Central memory CD4-positive, alpha-beta T cell (primary cell): ENCODE results near the gene ADRB1.

Source experiments
- DNase-seq: peaks from one replicate; pipeline ENCODE4 v3.0.0; 2022

ADRB1 gene

DNA sequence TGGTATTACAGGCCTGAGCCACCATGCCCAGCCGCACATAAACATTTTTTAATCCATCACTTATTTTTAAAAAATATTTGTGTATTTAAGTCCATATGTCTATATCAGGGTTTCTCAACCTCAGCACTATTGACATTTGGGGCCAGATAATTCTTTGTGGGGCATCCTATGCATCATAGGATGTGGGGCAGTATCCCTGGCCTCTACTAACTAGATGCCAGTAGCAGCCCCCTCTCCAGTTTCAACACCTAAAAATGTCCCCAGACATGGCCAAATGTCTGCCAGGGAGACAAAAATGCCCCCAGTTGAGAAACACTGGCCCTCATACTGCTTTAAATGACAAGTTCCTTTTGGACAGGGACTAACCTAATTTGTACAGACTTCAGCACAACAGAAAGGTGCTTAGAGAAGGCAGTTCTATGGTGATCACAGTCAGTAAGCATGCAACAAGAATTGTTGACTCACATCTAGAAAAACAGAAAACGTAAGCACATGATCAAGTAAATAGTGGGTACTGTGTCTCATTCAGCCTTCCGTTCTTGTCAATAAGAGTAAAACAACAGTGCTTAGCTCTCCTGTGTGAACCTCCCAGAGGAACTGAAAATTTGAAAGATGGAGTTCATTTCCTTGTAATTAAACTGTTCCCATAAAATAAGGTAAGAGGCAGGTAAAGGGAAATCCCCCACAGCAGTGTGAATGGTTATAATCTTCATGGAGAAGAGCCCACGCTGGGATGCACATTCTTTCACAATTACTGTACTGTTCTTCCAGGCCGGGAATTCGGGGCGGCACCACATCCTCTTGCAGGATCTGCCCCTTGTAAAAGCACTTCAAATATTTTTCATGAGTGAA is 17.3 kb upstream of the ADRB1 start:
- DNase-seq, result no peak

DNA sequence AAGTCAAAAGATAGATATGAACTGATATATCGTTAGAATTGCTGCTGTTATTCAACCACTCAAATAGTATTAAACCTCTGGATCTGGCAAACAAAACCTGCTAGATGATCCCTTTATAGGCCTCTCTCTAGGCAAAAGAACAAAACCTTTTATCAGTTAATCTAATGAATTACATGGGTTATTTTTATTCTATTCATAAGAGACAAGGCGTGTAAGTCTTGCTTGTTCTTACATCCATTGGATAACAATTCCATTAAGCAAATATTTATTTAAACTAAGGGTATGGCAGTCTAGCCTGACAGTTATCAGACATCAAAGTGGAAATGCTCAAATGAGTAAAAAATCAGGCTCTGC is 16.6 kb upstream of the ADRB1 start:
- no peak for DNase-seq

DNA sequence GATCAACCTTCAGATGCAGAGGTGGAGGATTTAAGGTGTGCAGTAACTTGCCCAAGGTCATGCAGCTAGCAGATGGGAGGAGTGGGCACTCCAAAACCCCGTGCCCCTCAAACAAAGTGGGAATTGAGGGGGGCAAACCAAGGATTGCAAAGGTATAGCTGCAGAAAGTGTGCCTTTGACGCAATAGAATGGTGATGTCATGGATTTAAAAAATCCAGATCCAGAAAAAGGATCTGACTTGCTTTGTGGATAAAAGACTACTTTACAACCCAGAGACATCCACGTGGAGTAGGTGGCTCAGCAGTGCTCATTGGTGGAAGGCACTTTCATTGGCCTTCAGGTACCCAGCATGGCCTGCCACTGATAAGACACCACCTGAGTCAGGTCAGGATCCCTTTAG is 15.7 kb upstream of the ADRB1 start:
- no peak for DNase-seq

DNA sequence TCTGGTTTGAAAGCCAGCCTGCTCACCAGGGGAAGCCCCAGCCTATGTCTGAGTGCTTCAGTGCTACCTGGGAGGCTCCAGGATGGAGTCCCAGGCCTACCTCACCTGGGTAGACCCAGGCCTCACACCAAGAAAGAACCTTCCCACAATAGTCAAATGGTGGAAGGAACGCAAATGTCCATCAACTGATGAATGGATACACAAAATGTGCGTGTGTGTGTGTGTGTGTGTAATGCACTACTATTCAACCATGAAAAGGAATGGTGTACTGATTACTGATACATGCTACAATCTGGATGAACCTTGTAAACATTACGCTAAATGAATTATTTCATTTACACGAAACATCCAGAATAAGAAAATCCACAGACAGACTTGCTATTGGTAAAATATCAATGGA is 15.2 kb upstream of the ADRB1 start:
- no peak for DNase-seq

DNA sequence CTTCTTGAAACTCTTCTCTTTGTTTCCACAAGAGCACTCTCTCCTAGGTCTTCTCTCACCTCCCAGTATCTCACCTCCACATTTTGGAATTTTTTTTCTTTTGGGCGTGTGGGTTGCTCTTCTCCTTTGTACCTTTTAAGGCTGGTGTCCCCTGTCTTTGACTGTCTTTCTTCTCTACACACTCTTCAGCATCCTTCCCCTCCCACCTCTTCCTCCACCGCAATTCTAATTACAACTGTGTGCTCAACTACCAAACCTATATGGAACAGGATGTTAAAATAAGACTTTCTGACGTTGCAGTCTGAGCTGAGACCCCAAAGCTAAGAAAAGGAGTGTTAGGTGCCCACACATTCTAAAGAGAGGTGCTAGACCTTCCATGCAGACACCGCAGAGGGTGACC is 14.0 kb upstream of the ADRB1 start:
- no peak for DNase-seq

DNA sequence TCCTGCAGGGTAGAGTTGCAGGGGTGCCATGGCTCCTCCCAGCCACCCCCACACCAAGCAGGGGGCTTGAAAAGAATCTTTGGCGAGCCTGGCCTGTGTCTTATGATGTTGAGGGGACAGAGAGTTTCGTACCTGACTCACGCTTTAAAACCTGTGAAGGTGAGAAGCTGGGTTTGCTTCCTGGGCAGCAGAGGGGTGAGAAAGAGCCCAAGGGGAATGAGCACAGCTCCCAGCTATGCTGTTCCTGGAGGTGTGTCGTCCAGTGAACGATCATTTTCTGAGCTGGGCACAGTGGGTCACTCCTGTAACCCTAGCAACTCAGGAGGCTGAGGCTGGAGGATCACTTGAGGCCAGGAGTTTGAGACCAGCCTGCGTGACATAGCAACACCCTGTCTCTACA is 13.5 kb upstream of the ADRB1 start:
- DNase-seq, result no peak

DNA sequence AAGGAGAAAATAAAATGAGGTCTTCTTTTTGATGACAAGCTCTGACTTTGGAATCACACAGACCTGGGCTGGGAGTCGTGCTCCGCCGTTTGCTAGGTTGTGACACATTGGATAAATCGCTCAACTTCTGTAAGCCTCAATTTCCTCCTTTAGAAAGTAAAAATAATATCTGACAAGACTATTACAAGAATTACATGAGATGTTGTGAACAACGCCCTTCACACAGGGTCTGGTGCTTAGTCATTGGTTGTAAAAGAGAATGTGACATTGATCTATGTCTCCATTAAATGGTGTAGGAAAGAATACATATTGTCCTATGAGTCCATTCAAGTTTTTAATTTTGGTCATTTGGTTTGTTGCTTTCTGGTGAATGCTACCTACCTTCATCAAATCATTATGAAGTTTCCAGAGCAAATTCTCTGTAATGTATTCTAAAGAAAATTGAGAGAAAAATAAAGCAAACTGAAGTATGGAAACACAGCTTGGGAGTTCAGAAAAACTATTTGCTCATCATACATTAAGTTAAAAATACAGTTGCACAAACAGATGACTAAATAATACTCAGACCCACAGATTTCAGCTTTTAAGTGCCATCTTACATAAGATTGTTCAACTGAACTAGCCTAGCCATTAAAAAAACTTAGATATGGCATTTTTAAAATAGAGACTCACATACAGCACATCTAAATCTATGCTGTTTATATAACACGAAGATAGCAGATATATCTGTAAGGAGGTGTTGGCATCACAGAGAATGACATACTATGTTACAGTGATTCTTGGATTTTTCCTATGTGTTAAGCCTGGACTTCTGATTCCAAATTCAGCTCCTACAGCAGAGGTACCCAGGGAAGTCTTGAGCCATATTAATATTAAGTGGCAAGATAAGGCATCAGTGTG is 12.3 kb upstream of the ADRB1 start:
- no peak for DNase-seq

DNA sequence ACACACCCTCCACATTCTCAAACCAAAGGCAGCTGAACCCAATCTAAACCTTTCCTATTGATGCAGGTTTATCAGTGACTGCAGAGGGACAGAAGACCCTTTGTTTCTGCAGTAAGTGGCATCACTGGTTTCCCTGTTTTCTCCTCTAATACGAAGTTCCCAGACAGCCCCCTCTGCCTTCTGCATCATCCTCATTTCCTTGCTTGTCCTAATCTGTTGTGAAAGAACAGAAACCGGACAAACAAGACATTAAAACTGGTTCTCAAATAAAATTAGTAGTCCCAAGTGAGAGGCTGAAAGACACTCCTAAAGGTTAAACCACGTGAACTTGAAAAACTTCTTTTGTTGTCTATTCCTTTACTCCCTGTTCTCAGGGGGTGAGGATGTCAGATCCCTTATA is 10.1 kb upstream of the ADRB1 start:
- no peak for DNase-seq

DNA sequence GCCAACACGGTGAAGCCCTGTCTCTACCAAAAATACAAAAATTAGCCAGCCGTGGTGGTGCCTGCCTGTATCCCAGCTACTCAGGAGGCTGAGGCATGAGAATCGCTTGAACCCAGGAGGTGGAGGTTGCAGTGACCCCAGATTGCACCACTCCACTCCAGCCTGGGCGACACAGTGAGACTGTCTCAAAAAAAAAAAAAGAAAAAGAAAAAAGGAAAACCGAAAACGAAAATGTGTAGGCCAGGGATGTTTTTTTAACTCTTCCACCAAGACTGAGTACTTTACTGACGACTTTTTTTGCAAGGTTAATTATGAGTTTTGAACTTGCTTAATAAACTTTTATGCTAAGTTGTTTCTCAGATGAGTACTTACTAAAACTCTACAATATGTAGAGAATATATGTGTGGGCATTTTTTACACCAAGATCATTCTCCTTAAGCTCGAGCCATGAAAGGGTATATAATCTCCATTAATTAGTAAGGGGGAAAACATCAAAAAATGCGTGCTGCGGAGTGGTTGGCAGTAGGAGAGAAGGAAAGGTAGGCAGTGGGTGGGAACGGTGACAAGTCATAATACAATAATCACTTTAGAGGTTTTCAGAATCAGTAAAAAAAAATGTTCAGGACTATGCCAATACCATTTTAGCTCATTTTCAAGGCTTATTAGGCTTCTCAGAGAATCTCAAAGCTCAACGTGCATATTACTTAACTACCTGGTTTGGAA is 8.6 kb upstream of the ADRB1 start:
- DNase-seq, result no peak

DNA sequence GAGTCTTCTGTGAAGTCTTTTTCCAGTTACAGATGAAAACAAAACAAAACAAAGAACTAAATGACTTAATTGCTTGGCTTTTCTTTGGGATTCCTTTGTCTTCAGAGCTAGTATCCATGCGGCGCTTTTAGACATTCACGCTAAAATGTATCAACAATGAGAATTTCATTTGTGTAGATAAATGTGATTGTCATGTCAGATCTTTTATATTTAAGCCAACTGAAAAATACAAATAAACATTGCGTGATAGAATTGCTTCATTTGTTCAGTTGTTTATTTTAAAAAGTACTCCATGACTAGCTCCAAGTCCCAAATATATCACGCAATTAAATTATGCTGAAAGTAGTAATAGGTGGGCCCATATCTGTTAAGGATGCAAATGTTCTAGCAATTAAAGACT is 7.9 kb upstream of the ADRB1 start:
- no peak for DNase-seq

DNA sequence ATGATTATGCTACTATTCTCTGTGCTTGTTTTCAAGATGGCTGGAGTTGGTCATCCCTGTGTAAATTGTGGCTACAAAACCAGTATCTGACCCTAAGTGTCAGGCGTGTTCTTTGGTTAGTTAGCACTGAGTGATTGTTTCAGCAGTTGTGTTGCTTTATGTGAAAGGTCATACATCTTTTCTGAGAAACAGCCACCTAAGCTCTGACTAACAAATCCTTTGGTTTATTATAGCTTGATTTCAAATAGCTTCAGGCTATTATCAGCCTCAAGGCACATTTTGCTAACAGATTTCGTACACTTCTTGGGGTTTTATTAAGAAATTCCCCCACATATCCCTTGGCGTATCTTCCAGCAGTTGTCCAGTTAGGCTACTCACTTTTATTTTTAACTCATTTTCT is 4.8 kb upstream of the ADRB1 start:
- DNase-seq, result no peak

DNA sequence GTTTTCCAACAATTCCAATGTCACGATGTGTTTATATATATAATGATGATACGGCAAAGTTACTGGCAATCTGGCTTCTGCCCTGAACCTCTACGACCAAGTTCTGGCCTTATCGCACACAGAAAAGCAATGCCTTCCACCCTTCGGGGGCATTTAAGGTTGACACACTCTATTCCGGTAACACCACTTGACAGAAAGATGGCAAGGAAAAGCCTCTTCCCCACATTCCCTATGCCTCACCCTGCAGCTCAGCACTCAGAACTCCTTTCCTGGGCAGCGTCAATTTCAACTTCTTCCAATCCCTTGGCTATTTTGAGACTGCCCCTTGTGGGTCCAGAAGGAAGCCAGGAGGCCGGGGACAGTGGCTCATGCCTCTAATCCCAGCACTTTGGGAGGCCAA is 2.5 kb upstream of the ADRB1 start:
- DNase-seq, result no peak

DNA sequence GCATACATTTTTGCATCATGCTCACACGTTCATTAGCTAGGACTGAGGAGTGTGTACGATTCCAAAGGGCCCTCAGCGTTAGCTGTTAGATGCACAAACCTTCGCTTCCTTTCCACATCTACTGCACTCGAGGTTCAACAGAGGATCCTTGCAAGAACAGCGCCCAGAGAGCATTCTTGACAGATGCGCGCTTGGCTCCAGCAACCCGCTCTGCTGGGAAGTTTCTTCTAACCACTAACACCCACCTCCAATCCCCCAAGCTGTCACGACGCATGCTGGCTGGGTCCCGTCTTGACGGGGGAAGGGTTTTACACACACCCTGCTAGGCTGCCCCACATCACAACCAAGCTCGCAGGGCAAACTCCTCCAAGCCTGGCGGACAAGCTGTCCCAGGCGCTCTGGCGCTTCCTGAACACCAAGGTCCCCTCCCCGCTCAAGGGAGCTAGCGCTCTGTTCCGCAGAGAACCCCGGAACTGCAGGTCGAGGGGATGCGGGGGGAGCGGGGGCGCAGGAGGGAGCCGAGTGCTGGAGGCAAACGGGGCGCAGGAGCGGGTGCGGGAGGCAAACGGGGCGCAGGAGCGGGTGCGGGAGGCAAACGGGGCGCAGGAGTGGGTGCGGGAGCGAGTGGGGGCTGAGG is 653 bp upstream of the ADRB1 start:
- no peak for DNase-seq

DNA sequence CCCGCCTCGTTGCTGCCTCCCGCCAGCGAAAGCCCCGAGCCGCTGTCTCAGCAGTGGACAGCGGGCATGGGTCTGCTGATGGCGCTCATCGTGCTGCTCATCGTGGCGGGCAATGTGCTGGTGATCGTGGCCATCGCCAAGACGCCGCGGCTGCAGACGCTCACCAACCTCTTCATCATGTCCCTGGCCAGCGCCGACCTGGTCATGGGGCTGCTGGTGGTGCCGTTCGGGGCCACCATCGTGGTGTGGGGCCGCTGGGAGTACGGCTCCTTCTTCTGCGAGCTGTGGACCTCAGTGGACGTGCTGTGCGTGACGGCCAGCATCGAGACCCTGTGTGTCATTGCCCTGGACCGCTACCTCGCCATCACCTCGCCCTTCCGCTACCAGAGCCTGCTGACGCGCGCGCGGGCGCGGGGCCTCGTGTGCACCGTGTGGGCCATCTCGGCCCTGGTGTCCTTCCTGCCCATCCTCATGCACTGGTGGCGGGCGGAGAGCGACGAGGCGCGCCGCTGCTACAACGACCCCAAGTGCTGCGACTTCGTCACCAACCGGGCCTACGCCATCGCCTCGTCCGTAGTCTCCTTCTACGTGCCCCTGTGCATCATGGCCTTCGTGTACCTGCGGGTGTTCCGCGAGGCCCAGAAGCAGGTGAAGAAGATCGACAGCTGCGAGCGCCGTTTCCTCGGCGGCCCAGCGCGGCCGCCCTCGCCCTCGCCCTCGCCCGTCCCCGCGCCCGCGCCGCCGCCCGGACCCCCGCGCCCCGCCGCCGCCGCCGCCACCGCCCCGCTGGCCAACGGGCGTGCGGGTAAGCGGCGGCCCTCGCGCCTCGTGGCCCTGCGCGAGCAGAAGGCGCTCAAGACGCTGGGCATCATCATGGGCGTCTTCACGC is 825 bp downstream of the ADRB1 start:
- no peak for DNase-seq

DNA sequence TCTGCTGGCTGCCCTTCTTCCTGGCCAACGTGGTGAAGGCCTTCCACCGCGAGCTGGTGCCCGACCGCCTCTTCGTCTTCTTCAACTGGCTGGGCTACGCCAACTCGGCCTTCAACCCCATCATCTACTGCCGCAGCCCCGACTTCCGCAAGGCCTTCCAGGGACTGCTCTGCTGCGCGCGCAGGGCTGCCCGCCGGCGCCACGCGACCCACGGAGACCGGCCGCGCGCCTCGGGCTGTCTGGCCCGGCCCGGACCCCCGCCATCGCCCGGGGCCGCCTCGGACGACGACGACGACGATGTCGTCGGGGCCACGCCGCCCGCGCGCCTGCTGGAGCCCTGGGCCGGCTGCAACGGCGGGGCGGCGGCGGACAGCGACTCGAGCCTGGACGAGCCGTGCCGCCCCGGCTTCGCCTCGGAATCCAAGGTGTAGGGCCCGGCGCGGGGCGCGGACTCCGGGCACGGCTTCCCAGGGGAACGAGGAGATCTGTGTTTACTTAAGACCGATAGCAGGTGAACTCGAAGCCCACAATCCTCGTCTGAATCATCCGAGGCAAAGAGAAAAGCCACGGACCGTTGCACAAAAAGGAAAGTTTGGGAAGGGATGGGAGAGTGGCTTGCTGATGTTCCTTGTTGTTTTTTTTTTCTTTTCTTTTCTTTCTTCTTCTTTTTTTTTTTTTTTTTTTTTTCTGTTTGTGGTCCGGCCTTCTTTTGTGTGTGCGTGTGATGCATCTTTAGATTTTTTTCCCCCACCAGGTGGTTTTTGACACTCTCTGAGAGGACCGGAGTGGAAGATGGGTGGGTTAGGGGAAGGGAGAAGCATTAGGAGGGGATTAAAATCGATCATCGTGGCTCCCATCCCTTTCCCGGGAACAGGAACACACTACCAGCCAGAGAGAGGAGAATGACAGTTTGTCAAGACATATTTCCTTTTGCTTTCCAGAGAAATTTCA is 1.7 kb downstream of the ADRB1 start:
- no peak for DNase-seq

DNA sequence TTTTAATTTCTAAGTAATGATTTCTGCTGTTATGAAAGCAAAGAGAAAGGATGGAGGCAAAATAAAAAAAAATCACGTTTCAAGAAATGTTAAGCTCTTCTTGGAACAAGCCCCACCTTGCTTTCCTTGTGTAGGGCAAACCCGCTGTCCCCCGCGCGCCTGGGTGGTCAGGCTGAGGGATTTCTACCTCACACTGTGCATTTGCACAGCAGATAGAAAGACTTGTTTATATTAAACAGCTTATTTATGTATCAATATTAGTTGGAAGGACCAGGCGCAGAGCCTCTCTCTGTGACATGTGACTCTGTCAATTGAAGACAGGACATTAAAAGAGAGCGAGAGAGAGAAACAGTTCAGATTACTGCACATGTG is 2.4 kb downstream of the ADRB1 start:
- DNase-seq, result no peak

DNA sequence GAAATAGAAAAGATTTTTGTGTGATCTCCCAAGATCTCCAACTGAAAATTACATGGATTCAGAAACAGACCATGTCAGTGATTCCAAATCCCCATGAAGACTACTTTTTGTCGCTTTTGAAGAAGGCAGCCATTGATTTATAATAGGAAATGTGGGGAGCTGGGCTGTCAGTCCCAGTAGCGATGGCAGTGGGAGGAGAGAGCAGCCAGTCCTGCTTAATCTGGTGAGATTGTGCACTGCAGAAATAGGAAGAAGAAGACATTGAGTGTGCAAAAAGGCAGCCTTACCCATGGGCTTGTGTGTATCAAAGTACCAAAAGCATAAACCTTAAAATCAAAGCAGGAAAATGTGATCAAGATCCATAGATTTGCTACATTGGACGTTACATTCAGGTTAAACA is 4.8 kb downstream of the ADRB1 start:
- DNase-seq, result no peak

DNA sequence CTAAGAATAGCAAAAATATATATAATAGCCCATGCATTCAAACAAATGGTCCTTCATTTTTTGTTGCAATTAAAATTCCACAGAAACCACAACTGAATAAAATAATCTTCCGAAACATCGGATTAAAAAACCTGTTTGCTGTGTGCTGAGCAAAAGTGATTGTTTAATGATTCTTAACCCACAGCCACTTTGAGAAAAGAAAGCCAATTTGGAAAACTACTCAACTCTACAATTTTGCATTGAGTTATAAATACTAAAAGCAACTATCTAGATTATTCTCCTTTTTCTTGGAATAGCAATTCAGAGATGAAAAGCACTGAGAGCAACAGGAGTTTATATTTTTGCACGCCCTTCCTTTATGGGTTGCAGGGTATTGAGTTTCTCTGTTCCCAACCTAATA is 8.0 kb downstream of the ADRB1 start:
- no peak for DNase-seq

DNA sequence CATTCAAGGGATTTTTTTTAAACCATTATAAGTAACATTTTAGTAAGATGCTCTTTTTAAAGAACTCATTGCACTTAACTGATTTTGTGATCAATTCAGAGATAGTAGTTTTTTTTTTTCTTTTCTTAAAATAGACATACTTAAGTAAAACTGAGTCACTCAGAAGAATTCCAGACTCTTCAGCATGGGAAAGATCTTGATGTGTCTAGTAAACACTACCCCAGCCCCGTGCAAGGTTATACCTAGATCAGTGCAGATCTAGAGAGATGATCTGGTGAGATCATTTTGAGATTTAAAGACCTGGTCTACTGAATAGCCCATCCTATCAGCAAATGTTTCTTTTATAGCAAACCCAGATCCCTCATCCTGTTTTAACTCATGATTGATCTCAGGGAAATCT is 8.6 kb downstream of the ADRB1 start:
- no peak for DNase-seq

DNA sequence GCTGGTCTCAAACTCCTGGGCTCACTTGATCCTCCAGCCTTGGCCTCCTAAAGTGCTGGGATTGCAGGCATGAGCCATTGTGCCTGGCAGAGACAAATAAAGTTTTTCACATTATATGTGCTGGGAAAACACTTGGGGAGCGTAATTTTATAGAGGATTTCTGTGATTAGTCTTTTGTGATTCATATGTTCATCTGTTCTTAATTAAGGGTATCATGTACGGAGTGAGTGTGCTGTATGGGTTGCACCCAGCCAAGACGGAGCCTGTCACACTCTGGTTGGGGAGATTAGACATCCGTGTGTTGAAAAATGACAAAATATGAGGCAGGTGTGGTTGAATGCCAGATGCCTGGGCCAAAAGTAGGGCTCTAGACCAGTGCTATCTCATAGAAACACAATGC is 10.3 kb downstream of the ADRB1 start:
- no peak for DNase-seq

DNA sequence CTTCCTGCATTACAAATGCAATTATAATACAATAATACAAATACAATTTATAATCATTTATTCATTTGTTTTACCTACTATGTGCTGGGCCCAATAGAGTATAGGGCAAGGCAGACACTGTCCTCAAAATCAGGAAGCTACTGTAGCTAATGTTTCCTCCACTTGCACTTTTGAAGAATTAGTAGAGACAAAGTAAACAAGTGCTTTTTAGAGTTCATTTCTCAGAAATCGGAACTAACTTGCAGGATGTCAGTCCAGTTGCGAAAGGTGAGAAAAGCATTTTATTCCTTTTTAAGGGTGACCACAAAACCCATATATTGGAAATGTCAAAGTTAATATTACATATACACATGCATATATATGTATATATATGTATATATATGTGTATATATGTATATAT is 14.2 kb downstream of the ADRB1 start:
- DNase-seq, result no peak
